NK-92 treated with Interleukin-12 subunit alpha and Interleukin-12 subunit beta, amount 100 ng/mL, for 24 hours (cell line): ENCODE measurements around the gene CPEB1.
"Not testable (repeated sequence)": the region's sequence is repeated elsewhere in the genome, so short reads cannot be mapped to it uniquely, and the experiment has no call there.

Experiments
- DNase-seq: peaks from one replicate; lab custom pipeline; 2025; lab: John Stamatoyannopoulos, UW

CPEB1 gene

GRCh38 chr15:82649226-82649999 is 2.2 kb upstream of the CPEB1 start:
- no peak for DNase-seq

- no peak for DNase-seq
These were observed 1.3 kb upstream of the CPEB1 start for GRCh38 chr15:82648257-82649103.

- DNase-seq: no peak
These were observed 683 bp upstream of the CPEB1 start for GRCh38 chr15:82647835-82648256.

- no peak for DNase-seq
These were observed 716 bp downstream of the CPEB1 start for GRCh38 chr15:82646250-82647044.

GRCh38 chr15:82644967-82645852 is 2.0 kb downstream of the CPEB1 start:
- DNase-seq: not testable (repeated sequence)

- no peak for DNase-seq
These were observed 3.2 kb downstream of the CPEB1 start for GRCh38 chr15:82643992-82644391.

GRCh38 chr15:82642656-82643055 is 4.5 kb downstream of the CPEB1 start:
- no peak for DNase-seq

GRCh38 chr15:82641129-82641798 is 5.9 kb downstream of the CPEB1 start:
- no peak for DNase-seq

GRCh38 chr15:82640672-82641071 is 6.5 kb downstream of the CPEB1 start:
- no peak for DNase-seq

GRCh38 chr15:82635798-82636197 is 11.4 kb downstream of the CPEB1 start:
- DNase-seq: no peak

GRCh38 chr15:82630033-82630432 is 17.1 kb downstream of the CPEB1 start:
- no peak for DNase-seq

- DNase-seq: no peak
These were observed 22.0 kb downstream of the CPEB1 start for GRCh38 chr15:82625136-82625535.

GRCh38 chr15:82624438-82624837 is 22.7 kb downstream of the CPEB1 start:
- no peak for DNase-seq

- no peak for DNase-seq
These were observed 23.2 kb downstream of the CPEB1 start for GRCh38 chr15:82624008-82624407.

- no peak for DNase-seq
These were observed 25.2 kb downstream of the CPEB1 start for GRCh38 chr15:82621970-82622369.

GRCh38 chr15:82613747-82614146 is 33.4 kb downstream of the CPEB1 start:
- DNase-seq: no peak

GRCh38 chr15:82611348-82611747 is 35.8 kb downstream of the CPEB1 start:
- DNase-seq: no peak

- no peak for DNase-seq
These were observed 45.0 kb downstream of the CPEB1 start for GRCh38 chr15:82602195-82602594.

- DNase-seq: no peak
These were observed 47.3 kb downstream of the CPEB1 start for GRCh38 chr15:82599862-82600261.

GRCh38 chr15:82597815-82598214 is 49.3 kb downstream of the CPEB1 start:
- DNase-seq: no peak

- DNase-seq: no peak
These were observed 51.4 kb downstream of the CPEB1 start for GRCh38 chr15:82595766-82596165.
